ENCODE measurements around the gene ATP6V1B1. TPM values are rescaled to one million over a fixed set of nuclear protein-coding genes. Genes with fewer than 3 reads are reported as not detected.
A peak's percentile ranks its signal among the peaks of the same experiment; 100 is the strongest.

ATP6V1B1 gene
- total RNA-seq, 3 donors from 2014 or later (not counting 1 experiment from before 2014, with no cell fraction given), result not detected

DNA sequence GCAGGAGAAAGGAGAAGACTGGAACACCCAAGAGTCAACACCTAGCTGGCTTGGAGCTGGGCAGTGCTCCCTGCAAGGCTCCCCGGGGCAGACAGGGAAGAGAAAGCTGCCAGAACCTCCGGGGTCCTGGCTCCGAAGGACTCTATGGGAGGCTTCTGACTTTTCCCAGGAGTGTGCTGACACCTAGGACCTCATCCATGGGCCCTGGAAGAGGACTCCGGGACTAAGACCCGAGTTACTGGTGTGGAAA lies 37.8 kb upstream of the ATP6V1B1 start:
- Histone ChIP-seq H3K36me3 (ENCODE audit: control insufficient read depth, insufficient read depth, low read length) (no peaks in the 10 kb centered on the region), H3K9me3 (ENCODE audit: control insufficient read depth, insufficient read depth, low read length) (no peaks in the 10 kb centered on the region), H3K27ac (ENCODE audit: low read length) (no peak overlapping the region), H3K4me3 (ENCODE audit: low read length) (no peak overlapping the region), H3K27me3 (ENCODE audit: control insufficient read depth, insufficient read depth, low read length) (peaks cover 69% of the 10 kb centered on the region), H3K4me1 (ENCODE audit: control insufficient read depth, insufficient read depth, low read length) (peaks cover 24% of the 10 kb centered on the region)
- H3K27me3 Mint-ChIP-seq (ENCODE audit: low read depth in 2 of 2), result peaks cover 79 to 94% of the 10 kb centered on the region in 2 donors
- intact Hi-C loops (cut with micrococcal nuclease), result no loop called here
- no peaks in the 10 kb centered on the region for H3K9me3 Mint-ChIP-seq
- no peak for DNase-seq
- no peak overlapping the region for H3K27ac Mint-ChIP-seq
- ATAC-seq, result no peak
- TF ChIP-seq, protein P1, sequence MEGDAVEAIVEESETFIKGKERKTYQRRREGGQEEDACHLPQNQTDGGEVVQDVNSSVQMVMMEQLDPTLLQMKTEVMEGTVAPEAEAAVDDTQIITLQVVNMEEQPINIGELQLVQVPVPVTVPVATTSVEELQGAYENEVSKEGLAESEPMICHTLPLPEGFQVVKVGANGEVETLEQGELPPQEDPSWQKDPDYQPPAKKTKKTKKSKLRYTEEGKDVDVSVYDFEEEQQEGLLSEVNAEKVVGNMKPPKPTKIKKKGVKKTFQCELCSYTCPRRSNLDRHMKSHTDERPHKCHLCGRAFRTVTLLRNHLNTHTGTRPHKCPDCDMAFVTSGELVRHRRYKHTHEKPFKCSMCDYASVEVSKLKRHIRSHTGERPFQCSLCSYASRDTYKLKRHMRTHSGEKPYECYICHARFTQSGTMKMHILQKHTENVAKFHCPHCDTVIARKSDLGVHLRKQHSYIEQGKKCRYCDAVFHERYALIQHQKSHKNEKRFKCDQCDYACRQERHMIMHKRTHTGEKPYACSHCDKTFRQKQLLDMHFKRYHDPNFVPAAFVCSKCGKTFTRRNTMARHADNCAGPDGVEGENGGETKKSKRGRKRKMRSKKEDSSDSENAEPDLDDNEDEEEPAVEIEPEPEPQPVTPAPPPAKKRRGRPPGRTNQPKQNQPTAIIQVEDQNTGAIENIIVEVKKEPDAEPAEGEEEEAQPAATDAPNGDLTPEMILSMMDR (IDR thresholded peaks at IDR 0.05), result no peak
- H3K36me3 Mint-ChIP-seq, result peaks cover 6% of the 10 kb centered on the region
- peak overlapping the region; percentile 17 for H3K4me3 Mint-ChIP-seq
- 5% methylated on average over 5 of the region's 5 CpGs for WGBS (ENCODE audit: insufficient coverage)
- H3K4me1 Mint-ChIP-seq, result peaks cover 12 to 35% of the 10 kb centered on the region in 2 donors

DNA sequence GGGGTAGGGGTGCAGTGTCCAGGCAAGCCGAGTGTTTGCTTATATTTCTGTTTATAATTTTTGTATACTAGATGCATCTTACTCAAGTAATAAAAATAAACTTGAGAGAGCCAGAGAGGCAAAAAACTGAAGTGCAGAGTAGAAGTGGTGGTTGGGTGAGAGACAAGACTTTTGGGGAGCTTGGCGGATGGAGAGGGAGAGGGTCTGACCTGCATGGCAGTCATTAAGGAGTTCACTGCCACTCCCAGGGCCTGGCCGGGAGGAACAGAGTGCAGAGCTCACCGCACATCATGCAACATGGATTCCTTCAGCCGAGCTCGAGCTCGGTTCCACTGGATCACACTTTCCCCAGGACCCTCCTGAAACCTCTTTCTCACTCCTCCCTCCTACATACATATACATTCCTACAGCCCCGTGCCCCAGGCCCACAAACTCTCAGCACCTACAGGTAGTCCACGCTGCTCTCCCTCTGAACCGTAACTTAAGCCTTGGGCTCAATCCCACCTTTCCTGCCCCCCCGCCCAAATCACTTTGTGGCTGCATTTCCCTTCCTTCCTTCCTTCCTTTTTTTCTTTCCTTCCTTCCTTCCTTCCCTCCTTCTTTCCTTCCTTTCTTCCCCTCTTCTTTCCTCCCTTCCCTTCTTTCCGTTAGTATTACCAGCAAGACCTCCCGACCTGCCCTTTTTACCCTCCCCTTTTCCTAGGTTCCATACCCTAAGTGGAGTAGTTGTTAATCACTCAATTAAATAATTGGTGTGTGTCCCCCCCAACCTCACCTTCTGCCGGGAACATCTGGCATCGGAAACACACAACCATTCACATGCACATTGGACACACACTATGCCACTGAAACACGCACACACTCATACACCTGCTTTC lies 37.1 kb upstream of the ATP6V1B1 start:
- no peak for DNase-seq
- TF ChIP-seq, protein P1 (IDR thresholded peaks at IDR 0.05), result no peak

DNA sequence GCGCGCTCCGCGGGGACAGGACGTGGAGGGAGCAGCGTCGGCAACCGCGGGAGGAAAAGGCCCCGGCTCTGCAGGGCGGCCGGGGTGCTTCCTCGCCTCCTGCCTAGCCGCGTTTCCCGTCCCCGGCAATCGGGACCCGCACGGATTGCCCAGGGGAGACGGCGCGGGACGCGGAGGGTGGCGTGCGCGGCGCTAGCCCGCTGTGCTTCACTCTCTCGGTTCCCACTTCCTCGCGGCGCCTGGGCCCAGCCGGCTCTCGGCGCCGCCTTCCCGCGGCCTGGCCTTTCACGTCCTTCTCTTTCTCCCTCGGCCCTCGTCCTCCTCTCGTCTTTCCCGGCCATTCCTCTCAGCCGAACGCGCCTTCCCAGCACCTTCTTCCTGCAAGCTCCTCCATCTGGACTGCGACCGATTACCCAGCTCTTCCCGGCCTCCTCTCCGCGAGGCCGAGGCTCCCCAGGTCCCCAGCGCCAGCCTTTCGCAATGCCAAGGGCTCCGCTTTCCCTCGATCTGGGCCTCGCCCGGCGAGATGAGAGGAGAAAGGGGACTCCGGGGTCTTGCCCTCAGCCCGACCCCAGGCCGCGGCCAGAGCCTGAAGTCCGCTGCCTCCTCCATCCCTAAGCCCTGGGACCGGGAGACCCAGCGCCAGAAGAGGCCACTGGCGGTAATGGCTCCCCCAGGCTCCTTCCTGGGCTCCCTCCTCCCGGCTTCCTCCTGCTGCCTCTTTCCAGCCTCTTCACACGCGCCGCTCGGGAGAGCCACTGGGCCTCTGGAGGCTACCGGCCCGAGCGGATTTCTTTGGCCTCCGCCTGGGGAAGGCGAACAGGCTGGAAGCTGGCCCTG lies 34.3 kb upstream of the ATP6V1B1 start:
- Mint-ChIP-seq H3K4me1 (peaks cover 12 to 36% of the 10 kb centered on the region in 2 donors), H3K27me3 (ENCODE audit: low read depth in 2 of 2) (peaks cover 81 to 91% of the 10 kb centered on the region in 2 donors), H3K9me3 (no peaks in the 10 kb centered on the region), H3K27ac (no peak overlapping the region), H3K4me3 (peak overlapping the region; percentile 84), H3K36me3 (no peaks in the 10 kb centered on the region)
- WGBS (ENCODE audit: insufficient coverage), result 10% methylated on average over 79 of the region's 79 CpGs
- Histone ChIP-seq H3K9me3 (ENCODE audit: control insufficient read depth, insufficient read depth, low read length) (no peaks in the 10 kb centered on the region), H3K27ac (ENCODE audit: low read length) (no peak overlapping the region), H3K4me1 (ENCODE audit: control insufficient read depth, insufficient read depth, low read length) (peaks cover 24% of the 10 kb centered on the region), H3K27me3 (ENCODE audit: control insufficient read depth, insufficient read depth, low read length) (peaks cover 85% of the 10 kb centered on the region), H3K36me3 (ENCODE audit: control insufficient read depth, insufficient read depth, low read length) (no peaks in the 10 kb centered on the region), H3K4me3 (ENCODE audit: low read length) (no peak overlapping the region)
- TF ChIP-seq, protein P1 (IDR thresholded peaks at IDR 0.05), result no peak
- DNase-seq (peak in 1 of 2 donors; percentile 25), ATAC-seq (peak in 2 of 3 donors; percentile 21 to 50)
- intact Hi-C loops (cut with micrococcal nuclease), result no loop called here

More for the DNA sequence above, 37.1 kb upstream of the ATP6V1B1 start:
- peaks cover 24% of the 10 kb centered on the region for H3K4me1 ChIP-seq (ENCODE audit: control insufficient read depth, insufficient read depth, low read length)
- no peaks in the 10 kb centered on the region for H3K9me3 Mint-ChIP-seq
- ATAC-seq, result no peak
- H3K27ac Mint-ChIP-seq, result no peak overlapping the region
- peaks cover 3% of the 10 kb centered on the region for H3K36me3 Mint-ChIP-seq
- peaks cover 12 to 35% of the 10 kb centered on the region in 2 donors for H3K4me1 Mint-ChIP-seq
- H3K4me3 ChIP-seq (ENCODE audit: low read length), result no peak overlapping the region
- H3K27me3 Mint-ChIP-seq (ENCODE audit: low read depth in 2 of 2), result peaks cover 78 to 90% of the 10 kb centered on the region in 2 donors
- 18% methylated on average over 15 of the region's 16 CpGs for whole genome bisulfite sequencing (ENCODE audit: insufficient coverage)
- H3K9me3 ChIP-seq (ENCODE audit: control insufficient read depth, insufficient read depth, low read length), result no peaks in the 10 kb centered on the region
- peaks cover 76% of the 10 kb centered on the region for H3K27me3 ChIP-seq (ENCODE audit: control insufficient read depth, insufficient read depth, low read length)
- H3K36me3 ChIP-seq (ENCODE audit: control insufficient read depth, insufficient read depth, low read length), result no peaks in the 10 kb centered on the region
- no peak overlapping the region for H3K4me3 Mint-ChIP-seq
- no peak overlapping the region for H3K27ac ChIP-seq (ENCODE audit: low read length)
- intact Hi-C loops (cut with micrococcal nuclease), result no loop called here

Data from natural killer cell (primary cell).